UCSD-AML1 (cell line): ENCODE measurements around the gene ALDOA.

Experiments used
- DNase-seq: peaks from one replicate; lab custom pipeline; 2025; ENCODE audit not compliant: unreplicated experiment; lab: John Stamatoyannopoulos, UW

The ALDOA gene

DNA sequence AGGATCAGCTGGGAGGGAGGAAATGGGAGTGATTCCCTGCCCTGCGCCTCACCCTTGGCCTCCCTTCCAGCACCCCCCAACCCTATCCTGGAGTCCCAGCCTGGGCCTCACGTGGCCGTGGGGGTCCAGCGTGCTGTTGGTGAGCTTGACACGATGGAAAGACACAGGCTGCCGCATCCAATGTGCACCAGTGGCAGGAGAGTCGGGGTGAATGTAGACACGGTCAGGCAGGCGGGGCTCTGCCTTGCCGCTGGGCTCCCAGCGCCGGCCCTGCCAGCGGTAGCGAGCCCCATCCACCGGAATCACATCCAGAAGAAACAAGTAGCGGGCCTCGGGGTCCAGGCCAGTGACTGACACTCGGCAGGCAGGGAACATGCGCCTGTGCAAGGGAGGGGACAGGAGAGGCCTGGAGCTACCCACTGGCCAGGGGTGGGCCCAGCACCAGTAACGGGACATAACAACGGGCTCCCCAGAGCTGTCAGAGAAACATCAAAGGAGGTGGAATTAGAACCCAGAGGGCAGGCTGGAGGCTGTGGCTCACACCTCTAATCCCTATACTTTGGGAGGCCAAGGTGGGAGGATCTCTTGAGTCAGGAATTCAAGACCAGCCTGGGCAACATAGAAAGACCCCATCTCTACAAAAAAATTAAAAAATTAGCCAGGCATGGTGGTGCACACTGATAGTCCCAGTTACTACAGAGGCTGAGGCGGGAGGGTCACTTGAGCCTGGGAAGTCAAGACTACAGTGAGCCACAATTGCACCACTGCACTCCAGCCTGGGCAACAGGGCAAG lies 23.5 kb downstream of the ALDOA start:
- no peak for DNase-seq

DNA sequence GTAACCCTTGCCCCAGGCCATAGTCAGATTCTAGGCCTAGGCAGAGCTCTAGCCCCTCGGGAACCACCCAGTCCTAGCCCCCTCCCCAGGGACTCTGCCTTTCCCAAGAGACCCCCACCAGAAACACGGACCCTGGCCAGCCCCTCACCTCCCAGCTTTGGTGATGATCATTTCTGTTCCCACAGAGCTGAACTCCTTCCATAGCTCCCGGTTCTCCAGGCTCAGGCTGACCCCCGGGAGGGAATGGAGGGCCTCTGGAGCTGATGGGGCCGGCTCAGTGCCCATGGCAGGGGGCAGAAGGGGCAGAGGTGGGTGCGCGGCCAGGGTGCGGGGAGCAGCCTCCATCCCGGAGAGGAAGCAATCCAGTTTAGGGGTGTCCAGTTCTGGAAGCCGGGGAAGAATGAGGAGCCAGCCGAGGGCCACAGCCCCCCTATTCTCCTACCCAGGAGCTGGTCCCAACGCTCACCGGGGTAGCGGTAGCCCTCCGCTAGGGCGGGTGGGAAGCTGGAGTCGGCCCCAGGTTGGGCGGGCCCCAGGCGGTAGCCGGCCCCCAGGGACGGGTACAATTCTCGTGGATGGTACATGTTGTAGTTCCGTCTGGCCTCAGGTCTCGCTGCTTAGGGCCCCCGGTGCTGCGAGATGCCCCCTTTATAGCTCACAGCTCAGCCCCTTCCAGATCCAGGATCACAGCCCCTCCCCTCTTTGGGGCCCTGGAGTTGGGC lies 25.2 kb downstream of the ALDOA start:
- DNase-seq = no peak

- peak; percentile 95 for DNase-seq
Observed at GRCh38 chr16:30091474-30092372, 26.2 kb downstream of the ALDOA start, which contains the start of gene TBX6. Gene TBX6 (minus strand): TSS chr16:30091924. CDS start chr16:30091193, 731 bp downstream.

DNA sequence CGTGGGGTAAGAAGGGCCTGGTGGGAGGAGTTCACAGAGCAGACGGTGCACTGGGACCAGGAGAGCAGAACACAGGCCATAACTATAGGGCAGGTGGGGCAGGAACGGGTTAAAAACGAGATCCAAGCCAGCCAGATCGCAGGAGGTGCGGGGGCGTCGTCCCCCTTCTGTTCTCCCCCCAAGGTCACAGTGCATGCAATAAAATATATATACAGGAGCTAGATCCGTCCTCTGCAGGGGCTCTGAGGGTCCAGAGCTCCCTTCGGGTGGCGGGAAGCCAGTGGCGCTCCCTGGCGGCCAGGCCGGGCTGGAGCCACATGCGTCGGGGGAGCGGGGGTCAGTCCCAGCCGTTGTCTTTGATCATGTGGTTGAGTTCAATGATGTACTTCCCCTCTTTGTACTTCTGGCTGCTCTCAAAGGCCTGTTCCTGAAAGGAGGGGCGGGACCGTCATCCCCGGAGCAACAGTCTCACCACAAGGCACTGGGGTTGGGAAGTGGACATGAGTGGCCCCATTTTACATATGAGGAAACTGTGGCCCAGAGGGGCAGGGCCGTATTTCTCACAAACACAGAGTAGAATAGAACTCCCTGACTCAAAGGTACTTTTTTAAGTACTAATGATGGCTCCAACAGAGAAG lies 26.9 kb downstream of the ALDOA start:
- peak; percentile 91 for DNase-seq

- DNase-seq = no peak
Observed at GRCh38 chr16:30094541-30095165, 29.1 kb downstream of the ALDOA start.

- no peak for DNase-seq
Observed at GRCh38 chr16:30095166-30096078, 29.9 kb downstream of the ALDOA start.

DNA sequence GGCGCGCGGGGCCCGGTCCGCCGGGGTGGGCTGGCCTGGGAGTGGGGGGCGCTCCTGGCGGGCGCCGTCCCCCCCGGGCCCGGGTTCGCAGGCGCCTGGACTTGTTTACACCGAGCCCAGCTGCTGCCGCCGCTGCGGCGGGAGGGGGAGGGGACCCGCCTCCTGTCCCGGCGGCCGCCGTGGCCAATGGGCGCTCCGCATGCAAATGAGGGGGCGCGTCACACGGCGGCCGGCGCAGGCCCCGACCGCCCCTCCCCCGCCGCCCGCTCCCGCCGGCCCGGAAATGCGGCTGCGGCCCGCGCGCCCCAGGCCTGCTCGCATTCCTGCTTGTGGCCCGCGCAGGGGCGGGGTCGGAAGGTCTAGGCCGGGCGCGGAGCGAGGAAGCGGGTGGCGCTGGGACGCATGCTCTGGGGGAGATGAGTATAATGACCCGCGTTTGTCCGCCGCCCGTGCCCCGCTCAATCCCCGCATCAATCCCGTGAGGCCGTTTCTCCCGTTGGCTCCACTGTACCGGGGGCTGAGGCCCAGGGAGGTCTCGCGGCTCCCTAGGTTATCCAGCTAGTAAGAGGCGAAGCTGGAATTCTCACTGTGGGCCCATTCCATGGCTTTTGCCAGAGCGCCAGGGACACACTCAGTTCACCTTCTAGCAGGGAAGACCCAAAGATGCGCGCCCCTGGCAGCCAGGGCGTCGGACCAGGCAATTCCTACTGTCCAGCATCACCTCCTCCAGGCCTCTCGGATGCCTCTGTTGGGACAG lies 30.7 kb downstream of the ALDOA start, which contains the start of gene YPEL3:
Gene YPEL3, minus strand, starts transcription at position 109 of the 757 bp plus-strand sequence. CDS start 731 bp downstream, outside the sequence.
- DNase-seq = no peak

DNA sequence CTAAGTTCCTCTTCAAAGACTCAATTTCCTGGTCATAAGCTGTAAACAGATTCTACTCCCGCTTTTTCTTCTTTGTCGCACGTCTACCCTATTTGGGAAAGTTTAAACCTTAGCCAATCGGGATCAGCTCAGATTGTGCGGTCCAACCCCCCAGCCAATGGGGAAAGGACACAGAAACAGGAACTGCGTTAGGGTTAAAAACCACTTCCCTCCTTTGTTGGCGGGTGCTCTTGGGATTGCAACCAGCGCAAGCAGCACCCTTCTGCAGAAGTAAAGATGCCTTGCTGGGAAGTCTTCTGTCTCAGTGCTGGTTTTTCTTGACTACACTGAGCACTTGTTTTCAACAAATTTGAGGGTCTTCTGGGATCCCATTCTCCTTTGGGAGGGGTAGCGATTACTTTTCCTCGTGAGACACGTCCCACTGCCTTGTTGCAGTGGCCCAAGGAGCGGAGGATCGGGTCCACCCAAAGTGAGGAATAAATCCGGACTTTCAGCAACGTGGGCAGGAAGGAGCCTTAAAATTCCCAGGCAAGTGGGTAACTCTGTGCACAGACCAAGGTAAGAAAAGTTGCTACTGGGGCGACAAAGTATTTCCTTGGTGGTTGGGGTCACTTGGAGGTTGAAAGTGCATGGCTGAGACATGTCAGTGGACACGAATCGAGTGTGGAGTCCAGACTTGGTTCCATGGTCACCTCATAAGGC lies 31.5 kb downstream of the ALDOA start:
- no peak for DNase-seq

DNA sequence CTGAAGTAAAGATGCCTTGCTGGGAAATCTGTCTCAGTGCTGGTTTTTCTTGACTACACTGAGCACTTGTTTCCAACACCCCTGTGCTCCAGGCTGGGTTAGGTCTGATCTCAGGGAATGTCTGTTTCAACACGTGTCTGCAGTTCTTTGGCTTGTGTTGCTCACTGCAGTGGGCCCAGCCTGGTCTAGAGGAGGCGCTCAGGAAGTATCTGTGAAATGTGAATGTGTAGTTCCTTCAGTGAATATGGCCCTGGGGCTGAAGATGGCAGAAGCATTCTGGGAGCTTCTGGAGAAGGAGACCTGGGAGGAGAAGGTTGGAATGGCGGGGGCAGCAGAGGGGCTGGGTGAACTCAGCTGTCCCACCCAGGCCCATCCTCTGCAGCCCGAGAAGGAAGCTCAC lies 38.5 kb downstream of the ALDOA start:
- no peak for DNase-seq

GRCh38 chr16:30104492-30104891 lies 38.9 kb downstream of the ALDOA start:
- DNase-seq = no peak

DNA sequence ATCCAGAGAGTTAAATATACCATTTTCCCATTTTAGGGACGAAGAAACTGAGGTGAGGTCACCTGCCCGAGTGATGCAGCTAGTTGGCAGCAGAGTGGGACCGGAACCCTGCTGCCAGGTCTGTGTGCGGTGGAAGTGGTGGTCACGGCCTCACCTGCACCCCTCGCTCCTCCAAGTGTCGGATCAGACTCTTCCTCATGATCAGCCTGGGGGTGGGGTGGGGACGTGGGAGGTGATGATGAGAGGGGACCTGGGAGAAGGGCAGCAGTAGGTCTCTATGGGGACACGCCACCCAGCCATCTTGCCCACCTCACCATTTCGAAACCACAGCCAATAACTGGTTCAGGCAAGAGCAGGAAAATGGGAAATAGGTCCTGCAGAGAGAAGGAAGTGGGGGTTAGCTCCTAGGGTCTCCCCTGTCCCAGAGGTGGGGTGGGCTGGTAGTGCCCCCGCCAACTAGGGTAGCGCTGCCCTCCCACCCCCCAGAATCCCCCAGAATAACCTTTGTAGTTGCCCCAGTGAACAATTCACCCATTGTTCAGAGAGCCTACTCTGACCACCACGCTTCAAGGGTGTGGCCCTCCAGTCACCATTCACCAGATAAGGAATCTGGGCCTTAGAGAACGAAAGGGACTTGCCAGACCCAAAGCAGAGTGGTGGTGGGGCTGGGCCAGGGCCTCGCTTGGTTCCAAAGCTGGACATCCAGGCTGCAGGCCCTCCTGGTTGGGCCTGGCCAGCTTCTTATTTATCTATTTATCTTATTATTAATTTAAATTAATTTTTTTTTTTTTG lies 42.7 kb downstream of the ALDOA start:
- DNase-seq = no peak

GRCh38 chr16:30110661-30111060 lies 45.1 kb downstream of the ALDOA start:
- no peak for DNase-seq

- DNase-seq = peak; percentile 37
Observed at GRCh38 chr16:30112197-30113030, 46.9 kb downstream of the ALDOA start.

DNA sequence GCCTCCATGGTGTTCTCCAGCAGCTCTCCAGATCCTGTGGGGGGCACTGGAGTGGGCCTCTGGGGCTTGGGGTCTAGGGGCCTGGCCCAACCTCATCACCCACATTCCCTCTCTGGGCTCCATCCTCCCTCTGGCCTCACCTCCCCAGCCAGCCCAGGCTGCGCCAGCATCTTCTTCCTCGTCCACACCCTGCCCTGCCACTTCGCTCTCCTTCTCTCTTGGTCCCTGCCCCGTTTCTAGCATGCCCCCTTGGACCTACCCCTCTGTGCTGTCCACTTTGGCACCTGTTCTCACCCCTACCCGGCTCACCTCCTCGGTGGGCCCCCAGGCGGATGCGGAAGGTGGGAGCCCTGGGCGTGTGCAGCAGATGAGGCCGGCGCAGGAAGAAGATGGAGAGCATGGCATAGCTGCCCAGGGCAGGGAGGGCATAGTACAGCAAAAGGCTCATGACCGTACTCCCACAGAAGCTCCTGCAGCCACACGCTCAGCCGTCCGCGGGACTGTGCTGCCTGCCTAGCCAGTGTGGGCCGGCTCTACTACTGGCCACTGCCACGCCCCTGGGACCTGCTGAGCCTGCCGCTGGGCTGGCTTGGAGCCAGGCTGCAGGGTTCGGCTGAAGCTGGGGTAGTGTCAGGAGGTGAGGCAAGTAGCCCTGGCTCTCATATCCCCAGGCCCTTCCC lies 47.6 kb downstream of the ALDOA start, which contains the start of gene GDPD3:
Gene GDPD3, minus strand, starts transcription at position 507 of the 680 bp plus-strand sequence. Its CDS starts 59 bp downstream, at position 448.
- no peak for DNase-seq

DNA sequence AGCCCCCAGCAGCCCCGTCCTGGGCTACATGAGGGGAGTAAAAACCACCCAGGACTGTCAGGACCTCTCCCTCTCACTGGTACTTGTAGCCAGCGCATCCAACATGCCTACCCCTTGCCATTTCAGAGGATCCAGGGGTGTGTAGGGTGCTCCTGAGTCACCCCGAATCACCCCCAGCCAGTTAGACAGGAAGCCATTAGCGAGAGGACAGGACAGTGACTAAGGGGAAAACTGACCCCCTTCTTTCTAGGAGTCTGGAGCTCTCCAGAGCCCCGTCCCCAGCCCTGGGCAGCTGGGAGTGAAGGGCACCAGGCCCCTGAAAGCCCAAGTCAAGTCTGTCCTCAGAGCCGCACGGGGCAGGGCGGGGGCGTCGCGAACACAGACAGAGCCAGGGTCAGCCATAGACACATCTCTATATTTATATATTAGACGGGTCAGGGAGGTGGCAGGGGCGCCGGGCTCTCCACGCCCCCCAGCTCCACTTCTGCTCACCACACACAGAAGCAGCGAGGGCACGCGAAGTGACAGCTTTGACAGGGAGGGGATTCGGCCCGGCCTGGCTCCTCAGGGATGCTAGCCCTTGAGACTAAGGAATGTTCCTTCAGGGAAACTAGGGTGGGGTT lies 48.3 kb downstream of the ALDOA start:
- DNase-seq = no peak
